GM19452 (cell line): ENCODE measurements around the gene CGGBP1.
A peak's percentile ranks its signal among the peaks of the same experiment; 100 is the strongest.
"Not testable (repeated sequence)": the region's sequence is repeated elsewhere in the genome, so short reads cannot be mapped to it uniquely, and the experiment has no call there.

Experiments used
- ATAC-seq: cut with Tn5 transposase; IDR thresholded peaks from one replicate; pipeline ENCODE4 v1.9.1; 2021; ENCODE audit not compliant: unreplicated experiment

Gene CGGBP1

GRCh38 chr3:88036221-88036620 is 22.6 kb downstream of the CGGBP1 start:
- no peak for ATAC-seq

GRCh38 chr3:88034491-88035275 is 24.1 kb downstream of the CGGBP1 start:
- no peak for ATAC-seq

GRCh38 chr3:88033808-88034207 is 25.0 kb downstream of the CGGBP1 start:
- ATAC-seq = no peak

DNA sequence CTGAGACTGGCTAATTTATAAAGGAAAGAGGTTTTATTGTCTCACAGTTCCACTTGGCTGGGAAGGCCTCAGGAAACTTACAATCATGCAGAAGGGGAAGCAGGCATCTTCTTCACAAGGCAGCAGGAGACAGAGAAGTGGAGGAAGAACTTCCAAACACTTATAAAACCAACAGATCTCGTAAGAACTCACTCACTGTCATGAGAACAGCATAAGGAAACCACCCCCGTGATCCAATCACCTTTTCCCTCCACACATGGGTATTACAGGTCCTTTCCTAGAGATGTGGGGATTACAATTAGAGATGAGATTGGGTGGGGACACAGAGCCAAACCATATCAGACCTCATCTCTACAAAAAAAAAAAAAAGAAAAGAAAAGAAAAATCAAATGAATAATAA is 25.7 kb downstream of the CGGBP1 start:
- no peak for ATAC-seq

DNA sequence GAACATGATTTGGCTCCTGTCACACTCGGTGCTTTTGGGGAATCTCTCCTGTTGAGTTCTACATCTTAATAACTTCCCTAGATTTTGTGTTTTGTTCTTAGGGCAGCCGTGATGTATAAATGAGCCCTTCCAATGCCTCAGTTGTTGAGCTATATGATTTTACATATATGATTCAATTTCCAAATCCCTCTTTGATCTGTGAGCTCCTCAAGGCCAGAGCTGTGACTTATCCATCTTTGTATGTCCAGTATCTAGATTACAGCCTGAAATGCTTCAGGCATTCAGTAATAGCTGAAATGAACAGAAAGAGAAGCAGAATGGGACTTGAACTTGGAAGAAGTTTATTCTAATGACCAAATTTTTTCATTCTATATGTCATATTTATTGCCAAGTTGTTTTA is 26.6 kb downstream of the CGGBP1 start:
- peak; percentile 21 for ATAC-seq

DNA sequence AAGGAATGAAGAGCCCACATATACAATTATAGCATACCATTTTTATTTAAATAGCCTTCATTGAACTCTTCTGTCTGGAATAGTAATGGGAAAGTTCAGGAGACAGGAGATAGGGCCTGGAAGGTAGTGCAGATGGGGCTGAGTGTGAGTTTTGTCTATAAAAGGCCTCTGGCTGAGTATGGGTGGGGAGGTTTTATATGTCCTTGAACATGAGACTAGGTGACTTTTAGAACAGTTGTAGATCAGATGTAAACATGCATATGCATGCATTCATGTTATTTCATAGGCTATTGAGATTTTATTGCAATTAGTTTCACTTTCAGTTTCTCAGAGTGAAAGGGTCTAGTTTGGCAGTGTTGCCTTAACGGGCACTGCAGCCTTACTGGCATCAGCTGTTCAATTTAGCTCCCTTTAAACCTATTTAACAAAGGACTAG is 27.1 kb downstream of the CGGBP1 start:
- ATAC-seq = peak; percentile 88

DNA sequence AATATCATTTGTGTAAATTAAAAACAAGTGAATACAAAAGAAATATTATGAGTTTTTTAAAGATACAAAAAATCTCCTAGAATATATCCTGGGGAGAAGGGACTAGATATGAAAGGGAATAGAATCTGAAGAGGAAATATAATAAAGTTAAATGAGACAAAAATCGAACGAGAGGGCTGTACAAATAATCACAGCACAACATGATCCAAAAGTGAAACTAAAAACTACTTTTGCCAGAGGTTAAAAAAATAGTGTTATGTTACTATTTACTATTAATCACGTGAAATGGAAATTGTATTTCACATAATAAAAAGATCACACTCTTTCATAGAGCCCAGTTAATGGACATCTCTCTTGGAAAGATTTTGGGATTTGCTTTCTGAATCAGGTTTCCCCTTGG is 28.6 kb downstream of the CGGBP1 start:
- no peak for ATAC-seq

GRCh38 chr3:88028876-88029275 is 29.9 kb downstream of the CGGBP1 start:
- no peak for ATAC-seq

GRCh38 chr3:88025001-88025552 is 33.7 kb downstream of the CGGBP1 start:
- ATAC-seq = no peak

DNA sequence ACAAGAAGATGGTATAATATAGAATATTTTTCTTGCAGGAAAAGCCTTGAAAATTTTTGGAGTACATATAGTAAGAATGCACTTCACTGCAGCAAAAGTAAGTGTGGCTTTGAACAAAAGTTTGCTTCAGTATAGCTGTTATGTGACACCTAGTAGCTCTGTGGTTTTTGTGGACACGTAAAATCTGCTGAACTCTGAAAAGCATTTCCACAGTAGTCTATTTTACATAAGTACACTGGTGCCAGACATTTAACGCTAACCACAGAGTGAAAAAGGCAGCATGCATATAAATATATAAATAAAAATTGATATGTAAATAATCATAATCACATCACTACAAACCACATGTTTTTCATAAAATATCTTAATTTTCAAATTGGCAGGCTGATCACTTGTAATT is 39.8 kb downstream of the CGGBP1 start:
- ATAC-seq = peak; percentile 99

DNA sequence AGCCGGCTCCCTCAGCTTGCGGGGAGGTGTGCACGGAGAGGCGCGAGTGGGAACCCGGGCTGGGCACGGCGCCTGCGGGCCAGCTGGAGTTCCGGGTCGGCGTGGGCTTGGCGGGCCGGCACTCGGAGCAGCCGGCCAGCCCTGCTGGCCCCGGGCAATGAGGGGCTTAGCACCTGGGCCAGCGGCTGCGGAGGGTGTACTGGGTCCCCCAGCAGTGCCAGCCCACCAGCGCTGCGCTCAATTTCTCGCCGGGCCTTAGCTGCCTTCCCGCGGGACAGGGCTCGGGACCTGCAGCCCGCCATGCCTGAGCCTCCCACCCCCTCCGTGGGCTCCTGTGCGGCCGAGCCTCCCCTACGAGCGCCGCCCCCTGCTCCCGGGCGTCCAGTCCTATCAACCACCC is 43.1 kb downstream of the CGGBP1 start:
- not testable (repeated sequence) for ATAC-seq

DNA sequence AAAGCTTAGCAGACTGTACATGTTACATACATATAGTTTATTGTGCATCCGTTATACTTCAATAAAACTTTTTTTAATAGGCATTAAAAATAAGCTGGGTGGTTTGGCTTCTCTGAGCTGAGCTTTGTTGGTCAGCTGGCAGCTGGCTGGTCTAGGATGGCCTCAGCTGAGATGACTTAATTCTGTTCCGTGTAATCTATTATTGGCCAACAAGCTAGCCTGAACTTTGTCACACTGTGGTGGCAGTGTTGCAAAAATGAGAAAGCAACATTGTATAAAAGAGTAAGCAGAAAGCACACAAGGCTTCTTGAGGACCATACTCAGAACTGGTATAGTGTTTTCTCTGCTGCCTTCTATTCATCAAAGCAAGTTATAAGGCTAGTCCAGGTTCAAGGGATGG is 45.2 kb downstream of the CGGBP1 start:
- no peak for ATAC-seq

GRCh38 chr3:88010810-88011209 is 48.0 kb downstream of the CGGBP1 start:
- no peak for ATAC-seq

DNA sequence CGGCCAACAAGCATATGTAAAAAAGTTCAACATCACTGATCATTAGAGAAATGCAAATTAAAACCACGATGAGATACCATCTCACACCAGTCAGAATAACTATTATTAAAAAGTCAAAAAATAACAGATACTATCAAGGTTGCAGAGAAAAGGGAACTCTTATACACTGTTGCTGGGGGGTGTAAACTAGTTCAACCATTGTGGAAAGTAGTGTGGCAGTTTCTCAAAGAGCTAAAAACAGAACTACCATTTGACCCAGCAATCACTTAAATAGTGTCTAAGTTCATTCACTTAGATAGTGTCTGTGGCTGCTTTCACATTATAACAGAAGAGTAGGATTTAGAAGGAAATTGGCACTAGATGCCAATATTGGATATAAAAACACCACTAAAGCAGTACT is 49.7 kb downstream of the CGGBP1 start:
- ATAC-seq = no peak

GRCh38 chr3:88005066-88005465 is 53.7 kb downstream of the CGGBP1 start:
- no peak for ATAC-seq

DNA sequence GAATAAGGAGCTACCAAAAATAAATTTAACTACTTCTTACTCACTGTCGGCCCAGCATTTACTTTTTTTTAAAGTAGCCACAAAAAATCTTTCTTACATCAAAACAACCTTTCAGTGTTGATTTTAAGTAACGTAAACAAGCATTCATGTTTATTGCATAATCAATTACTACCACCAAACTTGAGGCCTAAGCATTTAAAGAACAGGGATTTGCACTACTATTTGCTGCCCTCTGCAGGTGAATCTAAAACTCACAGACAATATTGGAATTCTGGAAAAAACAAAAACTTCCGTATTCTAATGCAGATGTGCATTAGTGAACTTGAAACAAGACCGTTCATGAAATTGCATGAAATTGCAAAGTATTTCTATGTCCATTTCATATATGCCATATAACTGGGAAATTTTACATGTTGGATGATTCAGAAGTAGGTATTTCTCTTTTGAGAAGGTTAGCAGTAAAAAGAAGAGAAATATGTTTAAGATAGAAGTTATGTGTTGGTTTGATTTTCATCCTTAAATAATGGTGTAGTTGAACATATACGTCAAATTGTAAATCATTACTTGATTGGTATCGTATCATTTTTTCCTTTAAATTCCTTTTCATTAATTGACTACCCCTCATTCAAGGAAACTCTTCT is 55.6 kb downstream of the CGGBP1 start:
- no peak for ATAC-seq

DNA sequence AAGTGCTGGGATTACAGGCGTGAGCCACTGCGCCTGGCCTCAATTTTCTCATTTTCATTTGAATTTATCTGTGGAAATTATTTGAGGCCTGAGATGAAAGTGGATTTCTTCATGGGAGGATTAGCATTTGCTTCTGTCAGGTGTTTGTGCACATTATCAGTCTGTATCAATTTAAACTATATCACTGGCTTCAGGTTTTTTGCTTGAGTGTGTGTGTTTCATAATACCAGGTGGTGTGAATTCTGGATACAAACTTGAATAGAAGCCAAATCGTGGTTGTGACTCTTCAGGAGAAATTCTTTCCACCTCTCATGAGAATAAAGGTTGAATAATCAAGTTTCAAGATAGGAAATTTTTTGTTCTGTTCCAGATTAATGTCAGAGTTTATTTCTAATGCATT is 56.4 kb downstream of the CGGBP1 start:
- ATAC-seq = no peak
